PC-3 (cell line): ENCODE data around the gene SLC25A21.

Experiments used
- CTCF ChIP-seq: fragments of 300-600 bp; sonication (generic); conservative IDR thresholded peaks from 2 replicates; pipeline ENCODE4 v1.5.1; 2017; ENCODE audit warnings: antibody characterized with exemption, low read depth, mild to moderate bottlenecking, low read length
- EZH2 ChIP-seq: fragments of 300-600 bp; sonication (generic); IDR thresholded peaks from one replicate; pipeline ENCODE4 v1.6.1; 2017; ENCODE audit warnings: antibody characterized with exemption, mild to moderate bottlenecking, low read length; ENCODE audit not compliant: unreplicated experiment
- EZH2phosphoT487 ChIP-seq: fragments of 300-600 bp; sonication (generic); IDR thresholded peaks from 2 replicates; pipeline ENCODE4 v1.6.1; 2018; ENCODE audit warnings: mild to moderate bottlenecking, antibody characterized with exemption, low read length, borderline replicate concordance

GRCh38 chr14:36721877-36722276, 450.5 kb downstream of the SLC25A21 start:
- TF ChIP-seq CTCF (no peak), EZH2 (no peak), EZH2phosphoT487 (no peak)
